ENCODE data around the gene MAN1C1.
A peak's percentile ranks its signal among the peaks of the same experiment; 100 is the strongest.

The MAN1C1 gene

DNA sequence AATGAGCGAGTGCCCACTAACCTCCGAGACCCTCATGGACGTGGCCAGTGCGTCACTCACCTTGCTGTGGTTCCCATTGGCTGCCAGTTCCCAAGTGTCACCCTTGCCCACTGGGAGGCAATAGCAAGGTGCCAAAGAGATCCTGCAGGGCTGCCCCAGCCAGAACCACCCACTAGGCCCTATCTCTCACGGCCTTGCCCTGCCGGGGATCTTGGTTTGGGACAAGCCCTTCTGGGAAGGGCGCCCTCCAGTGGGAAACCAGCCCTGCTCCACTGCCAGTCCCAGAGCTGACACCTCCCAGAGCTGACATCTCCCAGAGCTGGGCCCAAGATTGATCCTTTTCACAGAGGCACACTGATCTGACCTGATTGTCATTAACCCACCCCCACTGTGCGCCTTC is 181.3 kb downstream of the MAN1C1 start:
- DNase-seq, result peak in 1 of 56 donors; percentile 12

DNA sequence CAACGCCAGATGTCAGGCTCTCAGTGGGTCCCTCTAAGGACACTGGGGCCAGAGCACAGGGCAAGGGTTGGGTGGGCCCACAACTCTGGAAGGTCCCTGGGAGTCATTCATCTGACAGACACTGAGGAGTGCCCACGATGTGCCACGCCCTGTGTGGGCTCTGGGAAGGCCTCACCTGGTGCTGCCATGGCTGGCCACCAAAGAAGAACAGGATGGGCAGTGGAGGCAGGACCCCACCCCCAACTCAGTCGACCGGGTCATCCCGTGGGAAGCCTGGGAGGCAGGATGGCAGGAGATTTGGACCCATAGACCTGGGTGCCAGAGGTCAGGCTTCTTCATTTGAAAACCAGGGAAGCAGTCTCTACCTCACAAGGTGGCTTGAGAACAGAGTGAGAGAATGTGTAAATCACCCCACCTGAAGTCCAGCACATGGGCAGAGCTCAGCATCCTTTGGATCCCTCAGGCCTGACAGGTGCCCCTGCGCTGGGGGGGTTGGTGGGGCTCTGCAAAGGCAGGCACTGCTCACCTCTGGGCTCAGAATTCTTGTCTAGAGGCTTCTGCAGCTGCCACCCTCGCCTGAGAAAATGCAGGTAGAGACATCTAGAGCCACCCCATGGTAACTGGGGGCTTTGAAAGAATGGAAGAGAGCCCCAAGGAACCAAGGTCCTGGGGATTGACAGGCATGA is 182.2 kb downstream of the MAN1C1 start:
- DNase-seq, result no peak

DNA sequence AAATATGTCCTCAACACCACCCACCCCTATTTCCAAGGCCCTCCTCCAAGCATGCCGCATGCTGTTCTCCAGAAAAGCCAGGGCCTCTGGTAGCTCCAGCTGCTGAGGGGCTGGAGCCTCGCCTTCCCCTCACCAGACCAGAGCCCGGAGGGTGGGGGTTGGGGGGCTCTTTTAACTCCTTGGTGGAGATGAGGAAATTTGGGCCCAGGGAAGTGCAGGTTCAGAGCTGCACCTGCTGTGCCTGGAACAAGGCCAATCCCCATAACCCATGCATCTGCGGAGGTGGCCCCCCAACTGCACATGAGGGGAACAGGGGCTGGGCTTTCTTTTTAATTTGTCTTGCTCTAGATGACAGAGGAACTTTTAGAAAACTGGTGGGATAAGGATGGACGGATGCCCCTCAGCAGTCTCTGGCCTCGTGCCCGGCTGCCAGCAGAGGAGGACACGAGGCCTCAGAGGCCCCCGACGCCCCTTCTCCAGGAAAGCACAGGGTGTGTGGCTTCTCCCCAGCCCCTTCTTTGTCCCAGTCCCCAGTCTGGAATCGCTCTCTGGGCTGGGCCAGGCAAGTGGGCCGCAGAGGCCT is 182.9 kb downstream of the MAN1C1 start:
- DNase-seq, result peak in 1 of 56 donors; percentile 30

DNA sequence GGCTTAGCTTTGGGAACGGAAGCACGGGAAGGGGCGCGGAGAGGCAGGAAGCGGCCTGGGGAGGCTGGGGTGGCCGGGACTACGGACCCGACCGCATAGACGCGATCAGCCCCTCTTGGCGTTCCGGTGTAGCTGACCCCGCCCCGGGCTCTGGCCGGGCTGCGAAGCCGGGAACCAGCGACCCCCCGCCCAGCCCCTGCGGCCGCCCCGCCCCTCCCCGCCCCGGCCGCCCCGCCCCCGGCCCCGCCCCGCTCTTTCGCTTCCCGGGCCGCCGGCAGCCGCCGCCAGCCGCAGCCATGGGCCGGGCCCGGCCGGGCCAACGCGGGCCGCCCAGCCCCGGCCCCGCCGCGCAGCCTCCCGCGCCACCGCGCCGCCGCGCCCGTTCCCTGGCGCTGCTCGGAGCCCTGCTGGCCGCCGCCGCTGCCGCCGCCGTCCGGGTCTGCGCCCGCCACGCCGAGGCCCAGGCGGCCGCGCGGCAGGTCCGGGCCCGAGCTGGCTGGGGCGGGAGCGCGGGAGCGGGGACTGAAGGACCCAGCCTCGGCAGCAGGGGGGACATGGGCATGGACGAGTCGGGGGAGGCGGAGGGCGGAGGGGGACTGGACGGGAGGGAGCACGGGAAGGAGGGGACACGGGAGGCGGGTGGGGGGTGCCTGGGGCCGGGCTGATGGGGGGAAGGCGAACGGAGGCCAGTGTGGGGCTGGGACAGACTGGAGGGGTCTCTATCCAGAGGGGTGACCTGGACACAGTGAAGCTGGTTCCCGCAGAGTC is 183.5 kb downstream of the MAN1C1 start, which contains the start of gene SELENON:
Gene SELENON, plus strand, starts transcription at position 259 of the 768 bp plus-strand sequence. Its CDS starts 38 bp downstream, at position 297.
- DNase-seq, result peak in 23 of 56 donors; percentile 14 to 58 (median 31)

DNA sequence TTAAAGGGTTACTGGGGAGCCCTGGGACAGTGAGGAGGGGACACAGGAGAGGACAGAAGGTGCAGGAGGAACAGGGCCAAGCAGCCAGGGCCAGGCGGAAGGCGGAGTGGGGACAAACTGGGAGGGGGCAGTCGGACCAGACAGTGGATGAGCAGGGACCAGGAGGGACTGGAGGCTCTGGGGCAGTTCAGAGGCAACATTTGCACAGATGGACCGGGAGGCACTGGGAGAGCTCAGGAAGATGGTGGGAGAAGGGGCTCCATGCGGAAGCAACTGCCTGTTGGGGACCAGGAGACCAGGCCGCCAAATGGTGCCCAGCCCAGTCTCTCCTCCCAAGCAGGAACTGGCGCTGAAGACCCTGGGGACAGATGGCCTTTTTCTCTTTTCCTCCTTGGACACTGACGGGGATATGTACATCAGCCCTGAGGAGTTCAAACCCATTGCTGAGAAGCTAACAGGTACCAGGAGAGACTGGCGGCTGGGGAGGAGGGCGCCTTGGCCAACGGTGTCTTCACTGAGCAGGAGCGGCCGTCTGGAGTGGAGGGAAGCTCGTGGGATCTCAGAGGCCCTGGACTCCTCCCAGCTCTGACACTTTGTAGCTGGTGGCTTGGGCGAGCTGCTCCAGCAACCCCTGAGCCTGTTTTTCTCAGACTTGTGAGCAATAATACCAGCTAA is 184.2 kb downstream of the MAN1C1 start:
- DNase-seq, result peak in 4 of 56 donors; percentile 12 to 35 (median 26)

DNA sequence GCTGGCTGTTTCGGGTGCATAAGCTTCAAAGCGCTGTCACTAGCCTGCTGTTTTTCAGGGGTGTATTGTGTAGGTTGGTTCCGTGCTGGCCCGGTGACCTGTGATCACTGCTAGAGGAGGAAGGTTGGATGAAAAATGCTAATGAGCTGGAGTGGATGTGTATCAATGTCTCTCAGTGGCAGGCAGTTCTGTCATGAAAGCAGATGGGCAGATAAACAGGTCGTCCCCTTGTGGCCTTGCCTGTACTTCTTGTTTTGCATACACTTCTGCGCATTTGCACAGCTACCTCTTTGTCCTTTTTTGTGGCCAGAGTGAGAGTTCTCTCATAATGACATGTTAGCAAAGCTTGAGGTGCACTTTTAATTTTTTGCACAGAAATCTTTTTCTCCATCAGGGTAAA is 186.3 kb downstream of the MAN1C1 start:
- no peak for DNase-seq

DNA sequence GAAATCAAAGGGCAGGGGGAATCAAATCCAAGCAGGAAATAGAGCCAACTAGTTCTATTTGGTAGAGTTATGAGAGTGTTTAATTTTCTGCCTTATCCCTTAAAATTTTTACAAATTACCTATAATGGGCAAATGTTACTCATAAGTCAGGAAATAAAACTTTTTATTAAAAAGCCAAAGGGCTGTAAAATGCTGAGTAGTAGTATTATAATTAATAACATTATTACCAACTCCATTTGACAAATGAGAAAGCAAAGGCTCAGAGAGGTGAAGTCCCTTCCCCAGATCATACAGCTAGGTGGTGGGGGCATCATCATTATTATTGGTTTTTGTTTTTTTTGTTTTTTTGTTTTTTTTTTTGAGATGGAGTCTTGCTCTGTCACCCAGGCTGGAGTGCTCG is 186.8 kb downstream of the MAN1C1 start:
- DNase-seq, result no peak

DNA sequence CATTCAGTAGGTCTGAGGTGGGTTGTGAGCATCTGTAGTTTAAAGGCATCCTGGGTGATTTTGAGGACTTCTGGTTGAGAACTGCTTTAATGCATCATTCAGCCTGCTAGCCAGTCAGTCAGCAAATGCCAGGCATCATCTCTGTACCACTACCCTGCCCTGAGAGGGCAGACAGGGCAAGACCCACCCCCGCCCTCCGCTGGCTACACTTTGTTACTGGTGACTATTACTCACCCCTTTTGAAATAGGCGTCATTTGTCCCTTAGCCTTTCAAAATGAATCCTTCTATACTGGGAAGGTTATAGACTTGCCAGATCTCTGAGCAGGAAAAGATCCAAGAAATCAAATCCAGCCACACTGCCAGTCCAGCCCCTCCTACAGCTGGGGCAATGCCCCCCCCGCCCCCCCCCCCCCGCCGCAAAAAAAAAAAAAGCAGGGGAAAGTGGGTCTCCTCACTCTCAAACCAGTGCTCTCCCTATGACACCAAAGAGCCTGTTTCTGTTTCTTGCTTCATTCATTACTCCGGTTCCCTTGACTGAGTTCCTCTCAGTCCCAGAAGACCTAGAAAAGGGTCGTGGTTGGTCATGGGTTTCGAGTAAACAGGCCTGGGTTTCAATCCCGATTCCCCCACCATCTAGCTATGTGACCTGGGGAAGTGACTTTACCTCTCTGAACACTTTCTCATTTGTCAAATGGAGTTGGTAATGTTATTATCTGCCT is 187.8 kb downstream of the MAN1C1 start:
- DNase-seq, result no peak

DNA sequence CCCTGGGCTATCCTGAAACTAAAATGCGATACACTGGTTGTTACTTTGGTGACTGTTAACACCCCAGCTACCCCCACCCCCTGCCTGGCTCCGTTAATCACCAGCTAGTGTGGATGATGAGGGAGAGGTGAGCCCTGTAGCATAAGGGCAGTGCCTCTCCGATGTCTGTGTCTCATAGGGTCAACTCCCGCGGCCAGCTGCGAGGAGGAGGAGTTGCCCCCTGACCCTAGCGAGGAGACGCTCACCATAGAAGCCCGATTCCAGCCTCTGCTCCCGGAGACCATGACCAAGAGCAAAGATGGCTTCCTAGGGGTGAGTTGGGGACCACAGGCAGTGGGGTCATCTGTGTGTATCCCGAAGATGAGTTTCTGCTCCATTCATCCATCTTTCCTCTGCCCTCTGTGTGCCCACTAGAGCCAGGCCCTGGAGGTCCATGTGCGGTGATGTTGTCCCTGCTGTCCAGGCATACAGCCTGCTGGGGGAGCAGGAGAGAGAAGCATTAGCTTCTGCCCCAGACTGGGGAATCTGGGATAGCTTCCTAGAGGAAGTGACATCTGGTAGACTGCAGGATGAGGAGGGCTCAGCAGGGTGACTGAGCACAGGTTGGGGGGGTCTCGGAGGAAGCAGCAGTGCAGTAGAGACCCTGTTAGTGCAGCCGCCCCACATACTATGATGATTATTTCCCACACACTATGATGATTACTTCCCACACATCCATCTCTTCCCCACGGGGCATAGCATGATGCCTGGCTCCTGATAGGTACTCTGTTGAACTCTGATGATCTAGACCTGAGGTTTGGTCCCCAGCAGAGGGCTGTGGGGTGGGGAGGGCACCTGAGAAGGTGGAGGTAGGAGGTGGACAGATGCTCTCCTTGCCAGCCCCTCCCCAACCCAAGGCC is 188.6 kb downstream of the MAN1C1 start:
- DNase-seq, result no peak

DNA sequence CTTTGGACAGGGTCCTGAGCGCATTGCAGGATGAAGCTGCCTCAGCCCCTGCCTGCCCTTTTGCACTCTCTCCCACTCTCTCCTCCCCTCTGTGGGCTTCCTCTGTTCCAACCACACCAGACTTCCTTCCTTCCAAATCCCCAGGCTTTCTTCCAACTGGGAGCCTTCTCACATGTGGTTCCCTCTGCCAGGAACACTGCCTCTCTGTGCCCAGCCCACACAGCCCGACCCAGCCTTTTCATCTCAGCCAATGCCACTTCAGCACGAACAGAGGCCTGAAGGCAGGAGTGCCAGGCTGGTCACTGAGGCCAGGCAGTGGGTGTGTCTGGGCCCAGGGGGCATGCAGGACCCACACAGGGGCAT is 189.3 kb downstream of the MAN1C1 start:
- peak in 45 of 56 donors; percentile 14 to 83 (median 53) for DNase-seq

DNA sequence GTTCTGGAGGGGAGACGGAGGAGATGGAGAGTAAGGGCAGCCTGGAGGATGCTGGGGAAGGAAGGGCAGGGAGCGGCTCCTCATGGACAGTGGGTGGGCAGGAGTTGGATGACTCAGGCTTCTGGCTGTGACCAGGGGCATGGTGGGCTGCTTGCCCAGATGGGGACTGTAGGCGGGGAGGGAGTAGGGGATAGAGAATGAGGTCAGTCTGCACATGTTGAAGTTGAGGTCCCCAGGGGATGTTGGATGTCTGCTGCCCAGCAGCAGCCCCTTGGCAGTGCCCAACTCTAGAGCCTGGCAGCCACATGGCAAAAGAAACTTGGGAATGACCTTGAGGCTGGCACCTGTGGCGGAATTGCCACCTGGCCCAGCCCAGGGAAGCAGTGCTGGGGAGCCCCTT is 189.8 kb downstream of the MAN1C1 start:
- peak in 11 of 56 donors; percentile 20 to 56 (median 36) for DNase-seq

DNA sequence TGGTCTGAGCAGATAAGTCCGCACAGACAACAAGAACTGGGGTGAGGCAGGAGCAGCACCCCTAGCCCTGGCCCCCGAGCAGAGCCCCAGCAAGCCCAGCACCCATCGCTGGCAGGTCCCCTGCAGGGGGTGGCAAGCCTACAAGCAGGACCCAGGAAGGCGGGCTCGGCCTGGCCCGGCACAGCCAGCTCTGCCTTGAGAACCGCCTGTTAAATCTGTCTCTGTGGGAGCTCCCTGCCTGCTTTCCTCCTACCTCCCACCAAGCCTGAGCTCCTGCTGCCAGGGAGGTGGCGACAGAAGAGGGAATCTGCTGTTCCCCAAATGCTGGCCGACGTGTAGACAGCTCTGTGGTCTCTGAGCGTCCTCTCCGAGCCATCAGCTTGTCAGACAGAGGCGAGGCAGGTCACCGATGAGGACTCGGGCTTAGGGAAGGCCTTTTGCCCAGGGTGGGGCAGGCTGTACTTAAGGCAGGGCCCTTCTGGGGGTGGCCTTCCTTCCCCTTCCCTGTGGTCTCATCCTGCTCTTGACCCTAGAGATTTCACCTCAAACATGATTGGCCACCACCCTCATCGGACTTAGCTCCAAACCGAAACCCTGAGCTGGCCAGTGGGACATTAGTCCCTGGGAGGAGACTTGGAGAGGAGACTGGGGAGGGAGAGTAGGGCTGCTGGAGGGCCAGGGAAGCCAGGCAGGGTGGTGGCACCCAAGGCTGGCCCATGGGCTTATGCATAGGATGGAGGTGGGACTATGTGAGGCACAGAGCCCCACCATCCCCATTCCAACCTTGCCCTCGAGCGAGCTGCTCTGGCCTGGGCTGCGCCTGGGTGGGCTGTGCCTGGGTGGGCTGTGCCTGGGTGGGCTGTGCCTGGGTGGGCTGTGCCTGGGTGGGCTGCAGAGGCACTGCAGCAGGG is 191.1 kb downstream of the MAN1C1 start:
- DNase-seq, result peak in 7 of 56 donors; percentile 16 to 40 (median 22)

DNA sequence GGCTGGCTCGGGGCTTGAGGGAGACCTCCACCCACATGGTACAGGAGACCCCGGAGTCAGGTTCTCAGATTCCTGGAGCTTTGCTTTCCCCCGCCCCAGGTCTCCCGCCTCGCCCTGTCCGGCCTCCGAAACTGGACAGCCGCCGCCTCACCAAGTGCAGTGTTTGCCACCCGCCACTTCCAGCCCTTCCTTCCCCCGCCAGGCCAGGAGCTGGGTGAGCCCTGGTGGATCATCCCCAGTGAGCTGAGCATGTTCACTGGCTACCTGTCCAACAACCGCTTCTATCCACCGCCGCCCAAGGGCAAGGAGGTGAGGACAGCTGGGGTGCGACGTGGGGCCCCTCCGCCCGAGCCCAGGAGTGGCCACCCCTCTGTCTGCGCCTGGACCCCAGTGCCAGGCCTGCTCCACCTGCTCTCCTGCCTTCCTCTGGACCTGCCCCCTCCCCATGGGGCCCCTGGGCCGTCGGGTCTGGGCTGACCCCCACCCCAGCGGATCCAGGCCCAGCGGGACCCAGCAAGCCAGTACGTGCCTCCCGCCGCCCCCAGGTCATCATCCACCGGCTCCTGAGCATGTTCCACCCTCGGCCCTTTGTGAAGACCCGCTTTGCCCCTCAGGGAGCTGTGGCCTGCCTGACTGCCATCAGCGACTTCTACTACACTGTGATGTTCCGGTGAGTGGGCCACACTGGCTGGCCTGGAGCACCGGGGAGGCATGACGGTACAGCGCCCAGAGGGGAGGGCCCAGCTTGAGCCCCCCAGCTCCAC is 192.1 kb downstream of the MAN1C1 start:
- DNase-seq, result no peak

DNA sequence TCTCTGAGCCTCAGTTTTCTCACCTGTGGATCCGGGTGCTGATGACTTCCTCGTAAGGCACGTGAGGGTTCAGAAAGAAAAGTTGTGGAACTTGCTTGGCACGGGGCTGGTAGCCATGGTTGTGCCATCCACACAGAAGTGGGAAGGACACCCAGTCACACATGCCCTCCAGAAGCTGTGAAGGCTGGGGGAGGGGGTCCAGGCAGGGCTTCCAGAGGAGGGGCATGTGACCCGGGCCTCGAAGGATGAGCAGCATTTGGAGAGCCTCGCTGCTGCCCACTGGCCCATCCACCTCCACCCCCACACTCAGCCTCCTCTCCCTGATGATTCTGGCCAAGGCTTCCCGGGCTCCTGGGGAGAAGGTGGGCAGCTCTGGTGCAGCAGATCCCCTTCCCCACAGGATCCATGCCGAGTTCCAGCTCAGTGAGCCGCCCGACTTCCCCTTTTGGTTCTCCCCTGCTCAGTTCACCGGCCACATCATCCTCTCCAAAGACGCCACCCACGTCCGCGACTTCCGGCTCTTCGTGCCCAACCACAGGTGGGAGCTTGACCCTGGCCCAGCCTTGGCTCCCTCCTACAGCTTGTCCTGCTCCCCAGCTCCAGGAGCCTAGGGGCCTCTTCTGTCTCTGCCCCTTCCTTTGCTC is 192.8 kb downstream of the MAN1C1 start:
- no peak for DNase-seq

DNA sequence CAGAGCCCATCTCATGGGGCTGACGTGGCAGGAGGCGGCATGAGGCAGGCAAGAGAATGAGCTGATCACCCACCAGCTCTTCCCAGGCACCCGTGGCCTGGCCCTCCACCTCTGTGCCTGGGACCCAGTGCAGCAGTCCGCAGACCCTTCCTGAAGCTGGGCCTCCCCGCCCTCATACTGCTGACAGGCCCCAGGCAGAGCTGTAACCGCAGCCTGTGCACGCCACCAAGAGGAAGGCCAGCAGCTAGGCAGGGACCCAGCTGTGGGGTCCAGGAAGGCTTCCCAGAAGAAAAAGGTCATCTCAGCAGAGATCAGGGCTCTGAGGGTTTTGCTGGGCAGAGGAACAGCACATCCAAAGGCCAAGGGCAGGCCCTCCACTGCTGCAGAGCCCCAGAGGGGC is 193.3 kb downstream of the MAN1C1 start:
- no peak for DNase-seq

DNA sequence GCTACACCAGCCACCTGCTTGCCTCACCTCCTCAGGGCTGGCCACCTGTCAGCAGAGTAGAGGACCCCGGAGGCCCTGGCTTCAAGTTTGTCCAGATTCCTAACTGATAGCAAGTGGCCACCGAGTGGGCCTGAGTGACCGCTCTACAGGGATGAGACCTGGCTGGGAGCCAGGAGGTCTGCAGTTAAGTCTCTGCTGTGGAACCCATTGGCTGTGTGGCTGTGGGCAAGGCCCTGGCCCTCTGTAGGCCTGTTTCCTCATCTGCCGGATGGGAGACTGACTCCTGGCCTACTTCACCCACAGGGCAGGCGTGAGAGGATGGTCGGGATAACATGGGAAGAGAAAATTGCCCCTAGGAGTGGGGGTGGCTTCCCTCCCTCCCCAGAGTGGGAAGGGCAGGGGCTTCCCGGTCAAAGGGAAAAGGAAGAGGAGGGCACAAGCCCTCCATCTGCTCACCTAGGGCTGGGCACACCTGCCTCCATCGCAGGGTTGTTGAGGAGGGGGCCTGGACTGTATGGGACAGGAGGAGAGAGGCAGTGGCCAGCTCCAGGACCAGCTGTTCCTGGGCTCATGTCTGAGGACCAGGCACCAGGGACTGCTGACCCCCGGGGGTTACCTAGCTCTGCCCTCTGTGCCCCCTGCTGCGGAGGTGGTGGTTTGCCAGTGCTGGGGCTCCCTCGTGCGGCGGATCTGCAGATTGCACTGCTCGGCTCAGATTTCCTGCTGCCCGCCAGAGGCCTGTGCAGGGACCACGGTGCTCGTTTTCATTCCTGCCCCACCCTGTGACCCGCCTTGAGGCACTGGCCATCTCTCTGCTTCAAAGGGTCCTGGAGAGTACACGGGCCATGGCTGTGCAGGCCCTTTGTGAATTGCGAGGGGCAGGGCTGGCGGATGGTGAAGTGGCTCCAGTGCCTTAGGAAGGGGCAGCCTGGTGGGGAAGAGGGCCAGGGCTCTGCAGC is 194.0 kb downstream of the MAN1C1 start:
- peak in 46 of 56 donors; percentile 12 to 81 (median 45) for DNase-seq

Data from amygdala (tissue), 56 donors.